ENCODE measurements around the gene SMAD3.

The SMAD3 gene

GRCh38 chr15:67097930-67098740, 32.7 kb downstream of the SMAD3 start:
- peak; percentile 97 for DNase-seq

- no peak for DNase-seq
Measured at GRCh38 chr15:67098768-67099282, 33.4 kb downstream of the SMAD3 start.

GRCh38 chr15:67100124-67100791, 34.9 kb downstream of the SMAD3 start:
- no peak for DNase-seq

- no peak for DNase-seq
Measured at GRCh38 chr15:67100801-67101581, 35.6 kb downstream of the SMAD3 start.

GRCh38 chr15:67101911-67102598, 36.7 kb downstream of the SMAD3 start:
- peak; percentile 91 for DNase-seq

- no peak for DNase-seq
Measured at GRCh38 chr15:67102599-67102929, 37.2 kb downstream of the SMAD3 start.

GRCh38 chr15:67103021-67103420, 37.6 kb downstream of the SMAD3 start:
- DNase-seq, result no peak

GRCh38 chr15:67103432-67103831, 38.0 kb downstream of the SMAD3 start:
- no peak for DNase-seq

GRCh38 chr15:67103869-67104268, 38.5 kb downstream of the SMAD3 start:
- no peak for DNase-seq

GRCh38 chr15:67104510-67104909, 39.1 kb downstream of the SMAD3 start:
- no peak for DNase-seq

GRCh38 chr15:67105065-67105951, 39.9 kb downstream of the SMAD3 start:
- peak; percentile 98 for DNase-seq

GRCh38 chr15:67105991-67106763, 40.8 kb downstream of the SMAD3 start:
- DNase-seq, result no peak

GRCh38 chr15:67106764-67107013, 41.3 kb downstream of the SMAD3 start:
- DNase-seq, result no peak

- DNase-seq, result peak; percentile 99
Measured at GRCh38 chr15:67107014-67107812, 41.8 kb downstream of the SMAD3 start.

- DNase-seq, result peak; percentile 27
Measured at GRCh38 chr15:67108122-67108961, 42.9 kb downstream of the SMAD3 start.

- DNase-seq, result peak; percentile 99
Measured at GRCh38 chr15:67109141-67110034, 44.0 kb downstream of the SMAD3 start.

GRCh38 chr15:67110361-67110781, 45.0 kb downstream of the SMAD3 start:
- DNase-seq, result no peak

Measured in fibroblast of skin of right quadriceps (primary cell).